Measurements from ENCODE around the gene FAP.

DNA sequence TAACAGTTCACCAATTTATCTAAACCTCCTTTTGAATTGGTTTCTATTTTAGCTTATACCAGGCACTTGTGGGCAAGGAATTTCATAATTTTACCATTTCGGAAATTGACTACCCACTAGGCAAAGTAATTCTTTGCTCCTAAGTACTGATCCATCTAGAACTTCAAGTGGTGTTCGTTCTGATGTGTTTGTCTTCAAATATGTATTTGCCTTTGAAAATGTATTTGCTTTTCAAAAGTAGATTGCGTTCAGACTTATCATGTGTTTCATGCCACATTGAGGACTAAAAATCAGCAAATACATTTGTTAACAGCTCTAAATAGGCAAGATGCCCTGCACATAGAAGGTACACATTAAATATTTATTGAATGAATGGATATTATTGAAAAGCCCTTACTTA, 48.5 kb upstream of the FAP start:
- TF ChIP-seq, protein P1, sequence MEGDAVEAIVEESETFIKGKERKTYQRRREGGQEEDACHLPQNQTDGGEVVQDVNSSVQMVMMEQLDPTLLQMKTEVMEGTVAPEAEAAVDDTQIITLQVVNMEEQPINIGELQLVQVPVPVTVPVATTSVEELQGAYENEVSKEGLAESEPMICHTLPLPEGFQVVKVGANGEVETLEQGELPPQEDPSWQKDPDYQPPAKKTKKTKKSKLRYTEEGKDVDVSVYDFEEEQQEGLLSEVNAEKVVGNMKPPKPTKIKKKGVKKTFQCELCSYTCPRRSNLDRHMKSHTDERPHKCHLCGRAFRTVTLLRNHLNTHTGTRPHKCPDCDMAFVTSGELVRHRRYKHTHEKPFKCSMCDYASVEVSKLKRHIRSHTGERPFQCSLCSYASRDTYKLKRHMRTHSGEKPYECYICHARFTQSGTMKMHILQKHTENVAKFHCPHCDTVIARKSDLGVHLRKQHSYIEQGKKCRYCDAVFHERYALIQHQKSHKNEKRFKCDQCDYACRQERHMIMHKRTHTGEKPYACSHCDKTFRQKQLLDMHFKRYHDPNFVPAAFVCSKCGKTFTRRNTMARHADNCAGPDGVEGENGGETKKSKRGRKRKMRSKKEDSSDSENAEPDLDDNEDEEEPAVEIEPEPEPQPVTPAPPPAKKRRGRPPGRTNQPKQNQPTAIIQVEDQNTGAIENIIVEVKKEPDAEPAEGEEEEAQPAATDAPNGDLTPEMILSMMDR (IDR thresholded peaks at IDR 0.05; ENCODE audit: control extremely low read depth in 1 of 3, insufficient read depth in 1 of 3, low read depth in 1 of 3, low read length in 3 of 3), result no peak
- no peak for TF ChIP-seq POLR2A (IDR thresholded peaks at IDR 0.05; ENCODE audit: control extremely low read depth in 1 of 2, low read depth in 2 of 2, low read length in 2 of 2)
- TF ChIP-seq, protein P2, sequence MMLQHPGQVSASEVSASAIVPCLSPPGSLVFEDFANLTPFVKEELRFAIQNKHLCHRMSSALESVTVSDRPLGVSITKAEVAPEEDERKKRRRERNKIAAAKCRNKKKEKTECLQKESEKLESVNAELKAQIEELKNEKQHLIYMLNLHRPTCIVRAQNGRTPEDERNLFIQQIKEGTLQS (IDR thresholded peaks at IDR 0.05; ENCODE audit: insufficient read depth, low read depth, low read length), result no peak
- no peak for TF ChIP-seq POLR2AphosphoS5 (IDR thresholded peaks at IDR 0.05; ENCODE audit: low read depth, low read length)
- TF ChIP-seq SP1 (IDR thresholded peaks at IDR 0.05; ENCODE audit: low read depth, low read length), result no peak
- no peak for TF ChIP-seq TAF1 (IDR thresholded peaks at IDR 0.05; ENCODE audit: low read depth, low read length)
- TF ChIP-seq TBP (IDR thresholded peaks at IDR 0.05; ENCODE audit: low read depth, low read length), result no peak
- no peak for TF ChIP-seq MAFK (IDR thresholded peaks at IDR 0.05; ENCODE audit: low read depth, low read length)
- TF ChIP-seq YY1 (IDR thresholded peaks at IDR 0.05; ENCODE audit: low read depth, low read length), result no peak
- TF ChIP-seq JUND (IDR thresholded peaks at IDR 0.05; ENCODE audit: low read length), result no peak
- TF ChIP-seq SP2 (IDR thresholded peaks at IDR 0.05; ENCODE audit: low read length), result no peak
- TF ChIP-seq SIN3A (conservative IDR thresholded peaks at IDR 0.05 in 1 of 2, IDR thresholded peaks at IDR 0.05 in 1 of 2; ENCODE audit: low read depth in 1 of 2, low read length in 2 of 2), result no peak
- TF ChIP-seq HDAC2 (IDR thresholded peaks at IDR 0.05; ENCODE audit: borderline replicate concordance in 1 of 2, low read depth in 2 of 2, low read length in 2 of 2), result no peak
- TF ChIP-seq TEAD4 (IDR thresholded peaks at IDR 0.05; ENCODE audit: low read depth, low read length), result no peak

All from H1 (cell line).